Heart left ventricle (tissue), 13 donors: Measurements from ENCODE around the gene CCDC137.

ENCODE experiments used
- POLR2A ChIP-seq, 2 donors: fragments of 450-650 bp; IDR thresholded peaks; one replicate each; pipeline ENCODE4 v1.6.1; 2017; ENCODE audit warnings: antibody characterized with exemption in 2 of 2, mild to moderate bottlenecking in 2 of 2, moderate library complexity in 2 of 2
- TF ChIP-seq, protein P1 (sequence below), 12 donors: fragments of 200-600 bp; sonication (generic) in 4 of 12; IDR thresholded peaks; one replicate each; pipeline versions ENCODE4 v1.5.0 to v1.8.0; 2018 to 2022; ENCODE audit warnings: antibody characterized with exemption in 12 of 12, mild to moderate bottlenecking in 5 of 12
- donor health status: ischemic (EF 13 %, LVEDD 7.1; RV severe dilation, severe dysfunction).
- donor health status: DM: no; HTN: yes; CAD: no.
- donor health status: DM: no; HTN: no; CAD: no.
- donor health status: ischemic (EF 25% LVEDD 6.9; RV normal size, moderate dysfunction).
- donor health status: ischemic (EF 25% LVEDD 5.7; RV mildly dilated, moderate dysfunction).
- donor health status: ischemic (EF 35%, LVEDD 5.7; RV mildly dilated, moderate dysfunction).
- donor health status: nonischemic (EF 11% LVEDD 7.7; RV severe dilation, severe dysfunction).
- donor health status: DM: yes; HTN: yes; CAD: no.
- donor health status: PGD.
- donor health status: ischemic (EF 29% LVEDD 5.4; RV normal size, mild dysfunction).
- donor health status: nonischemic (EF 23%, LVEDD 6.1; RV moderate dilation, normal function).

DNA sequence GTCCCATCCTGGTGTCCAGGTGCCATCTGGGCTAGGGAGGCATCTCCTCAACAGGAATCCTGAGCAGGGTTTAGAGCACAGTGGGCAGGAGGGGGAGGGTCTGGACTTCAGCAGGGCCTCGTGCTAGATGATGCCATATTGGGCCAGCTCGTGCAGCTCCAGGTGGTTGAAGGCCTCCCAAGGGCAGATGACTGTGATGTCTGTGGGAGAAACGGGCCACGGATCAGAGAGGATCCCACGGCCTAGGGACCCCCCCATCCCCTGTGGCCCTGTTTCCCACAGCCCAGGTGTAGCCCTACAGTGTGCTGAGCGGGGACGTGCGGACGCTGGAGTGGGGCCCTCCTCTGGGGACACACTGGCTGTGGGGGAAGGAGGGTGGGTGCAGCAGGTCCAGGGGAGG is 15.6 kb upstream of the CCDC137 start:
- TF ChIP-seq POLR2A (IDR thresholded peaks at IDR 0.05), result no peak
- TF ChIP-seq, protein P1, sequence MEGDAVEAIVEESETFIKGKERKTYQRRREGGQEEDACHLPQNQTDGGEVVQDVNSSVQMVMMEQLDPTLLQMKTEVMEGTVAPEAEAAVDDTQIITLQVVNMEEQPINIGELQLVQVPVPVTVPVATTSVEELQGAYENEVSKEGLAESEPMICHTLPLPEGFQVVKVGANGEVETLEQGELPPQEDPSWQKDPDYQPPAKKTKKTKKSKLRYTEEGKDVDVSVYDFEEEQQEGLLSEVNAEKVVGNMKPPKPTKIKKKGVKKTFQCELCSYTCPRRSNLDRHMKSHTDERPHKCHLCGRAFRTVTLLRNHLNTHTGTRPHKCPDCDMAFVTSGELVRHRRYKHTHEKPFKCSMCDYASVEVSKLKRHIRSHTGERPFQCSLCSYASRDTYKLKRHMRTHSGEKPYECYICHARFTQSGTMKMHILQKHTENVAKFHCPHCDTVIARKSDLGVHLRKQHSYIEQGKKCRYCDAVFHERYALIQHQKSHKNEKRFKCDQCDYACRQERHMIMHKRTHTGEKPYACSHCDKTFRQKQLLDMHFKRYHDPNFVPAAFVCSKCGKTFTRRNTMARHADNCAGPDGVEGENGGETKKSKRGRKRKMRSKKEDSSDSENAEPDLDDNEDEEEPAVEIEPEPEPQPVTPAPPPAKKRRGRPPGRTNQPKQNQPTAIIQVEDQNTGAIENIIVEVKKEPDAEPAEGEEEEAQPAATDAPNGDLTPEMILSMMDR (IDR thresholded peaks at IDR 0.05), result no peak
